Activated CD4-positive, alpha-beta T cell treated with anti-CD3 and anti-CD28 coated beads, Interleukin-2, amount 10 ng/mL, durations not matched to agents 24 days and 14 days (primary cell): ENCODE measurements around the gene TIAL1. TPM values are rescaled to one million over a fixed set of nuclear protein-coding genes. Genes with fewer than 3 reads are reported as not detected.

Experiments used
- DNase-seq: peaks from one replicate; pipeline ENCODE4 v3.0.0; 2022
- H3K27ac Mint-ChIP-seq: one replicate; pipeline ENCODE4 v1.8.0; 2022; ENCODE audit warnings: mild to moderate bottlenecking, mixed read lengths
- H3K27me3 Mint-ChIP-seq: one replicate; pipeline ENCODE4 v1.8.0; 2022; ENCODE audit warnings: mixed read lengths
- H3K36me3 Mint-ChIP-seq: one replicate; pipeline ENCODE4 v1.8.0; 2022; ENCODE audit warnings: low read depth, mild to moderate bottlenecking, mixed read lengths
- H3K4me1 Mint-ChIP-seq: one replicate; pipeline ENCODE4 v1.8.0; 2021; ENCODE audit warnings: mixed read lengths
- H3K4me3 Mint-ChIP-seq: one replicate; pipeline ENCODE4 v1.8.0; 2022; ENCODE audit warnings: mild to moderate bottlenecking, moderate library complexity, mixed read lengths
- H3K9me3 Mint-ChIP-seq: one replicate; pipeline ENCODE4 v1.8.0; 2021; ENCODE audit warnings: mixed read lengths
- intact Hi-C: fragments of 100-400 bp; cut with micrococcal nuclease; formaldehyde crosslinking; loops from one replicate; pipeline ENCODE4 v1.15.1; 2023
- total RNA-seq: library from RNA; stranded (reverse); gene quantifications from 2 replicates; pipeline ENCODE4 v1.2.3, GENCODE V29; 2022

Gene TIAL1
- total RNA-seq, result 212 and 218 TPM in 2 replicates

- no peaks in the 10 kb centered on the region for H3K27me3 Mint-ChIP-seq
- peak within 1 kb of the TSS; percentile 90 for H3K4me3 Mint-ChIP-seq
- peaks cover 45% of the 10 kb centered on the region for H3K4me1 Mint-ChIP-seq
- no peaks in the 10 kb centered on the region for H3K9me3 Mint-ChIP-seq
- peak within 1 kb of the TSS; percentile 94 for H3K27ac Mint-ChIP-seq
- DNase-seq, result peak; percentile 97
- intact Hi-C loops, result loop anchor here (1.0 to 10.0 kb wide), 11 partner anchors 54 to 1258 kb away; partner anchors contain the start of genes BAG3, EIF3A, GRK5 and INPP5F
- H3K36me3 Mint-ChIP-seq, result peaks cover 31% of the 10 kb centered on the region
Measured at GRCh38 chr10:119596537-119597404, at the start of gene TIAL1. Gene TIAL1 (minus strand): TSS chr10:119596964. CDS start chr10:119596465, 499 bp downstream.

GRCh38 chr10:119644994-119645393 is 48.2 kb upstream of the TIAL1 start:
- Mint-ChIP-seq H3K36me3 (no peaks in the 10 kb centered on the region), H3K27me3 (peaks cover 2% of the 10 kb centered on the region), H3K9me3 (no peaks in the 10 kb centered on the region), H3K4me1 (peaks cover 11% of the 10 kb centered on the region), H3K4me3 (no peak overlapping the region), H3K27ac (no peak overlapping the region)
- intact Hi-C loops, result no loop called here
- DNase-seq, result no peak

- no peak overlapping the region for H3K4me3 Mint-ChIP-seq
- no peaks in the 10 kb centered on the region for H3K9me3 Mint-ChIP-seq
- intact Hi-C loops, result no loop called here
- peaks cover 11% of the 10 kb centered on the region for H3K4me1 Mint-ChIP-seq
- no peaks in the 10 kb centered on the region for H3K36me3 Mint-ChIP-seq
- no peak overlapping the region for H3K27ac Mint-ChIP-seq
- no peak for DNase-seq
- peaks cover 4% of the 10 kb centered on the region for H3K27me3 Mint-ChIP-seq
Measured at GRCh38 chr10:119644205-119644814, 47.5 kb upstream of the TIAL1 start.

GRCh38 chr10:119643306-119644204 is 46.8 kb upstream of the TIAL1 start:
- Mint-ChIP-seq H3K36me3 (no peaks in the 10 kb centered on the region), H3K27ac (no peak overlapping the region), H3K4me3 (no peak overlapping the region), H3K9me3 (no peaks in the 10 kb centered on the region), H3K4me1 (peaks cover 11% of the 10 kb centered on the region), H3K27me3 (peaks cover 4% of the 10 kb centered on the region)
- intact Hi-C loops, result no loop called here
- DNase-seq, result no peak

GRCh38 chr10:119642556-119643111 is 45.9 kb upstream of the TIAL1 start:
- Mint-ChIP-seq H3K27me3 (peaks cover 4% of the 10 kb centered on the region), H3K27ac (no peak overlapping the region), H3K36me3 (no peaks in the 10 kb centered on the region), H3K9me3 (no peaks in the 10 kb centered on the region), H3K4me3 (no peak overlapping the region), H3K4me1 (peaks cover 11% of the 10 kb centered on the region)
- intact Hi-C loops, result no loop called here
- DNase-seq, result peak; percentile 70

GRCh38 chr10:119640875-119641526 is 44.2 kb upstream of the TIAL1 start:
- no peak for DNase-seq
- Mint-ChIP-seq H3K9me3 (no peaks in the 10 kb centered on the region), H3K36me3 (no peaks in the 10 kb centered on the region), H3K4me3 (no peak overlapping the region), H3K27ac (no peak overlapping the region), H3K4me1 (peaks cover 11% of the 10 kb centered on the region), H3K27me3 (peaks cover 5% of the 10 kb centered on the region)
- intact Hi-C loops, result no loop called here

GRCh38 chr10:119640384-119640783 is 43.6 kb upstream of the TIAL1 start:
- no peaks in the 10 kb centered on the region for H3K9me3 Mint-ChIP-seq
- no peak overlapping the region for H3K27ac Mint-ChIP-seq

GRCh38 chr10:119638982-119639381 is 42.2 kb upstream of the TIAL1 start:
- DNase-seq, result no peak
- no peak overlapping the region for H3K4me3 Mint-ChIP-seq
- intact Hi-C loops, result no loop called here
- no peaks in the 10 kb centered on the region for H3K9me3 Mint-ChIP-seq
- H3K36me3 Mint-ChIP-seq, result no peaks in the 10 kb centered on the region
- peaks cover 11% of the 10 kb centered on the region for H3K4me1 Mint-ChIP-seq
- no peak overlapping the region for H3K27ac Mint-ChIP-seq
- peaks cover 5% of the 10 kb centered on the region for H3K27me3 Mint-ChIP-seq

More at GRCh38 chr10:119640384-119640783, 43.6 kb upstream of the TIAL1 start:
- Mint-ChIP-seq H3K27me3 (peaks cover 5% of the 10 kb centered on the region), H3K4me1 (peaks cover 11% of the 10 kb centered on the region), H3K36me3 (no peaks in the 10 kb centered on the region), H3K4me3 (no peak overlapping the region)
- no peak for DNase-seq
- intact Hi-C loops, result no loop called here

- Mint-ChIP-seq H3K36me3 (no peaks in the 10 kb centered on the region), H3K27me3 (peaks cover 5% of the 10 kb centered on the region), H3K4me3 (no peak overlapping the region), H3K9me3 (no peaks in the 10 kb centered on the region), H3K27ac (no peak overlapping the region), H3K4me1 (peaks cover 7% of the 10 kb centered on the region)
- DNase-seq, result no peak
- intact Hi-C loops, result no loop called here
Measured at GRCh38 chr10:119637631-119638030, 40.9 kb upstream of the TIAL1 start.

GRCh38 chr10:119634219-119634544 is 37.4 kb upstream of the TIAL1 start:
- intact Hi-C loops, result no loop called here
- Mint-ChIP-seq H3K4me1 (no peaks in the 10 kb centered on the region), H3K27ac (no peak overlapping the region), H3K4me3 (no peak overlapping the region), H3K27me3 (peaks cover 3% of the 10 kb centered on the region), H3K9me3 (no peaks in the 10 kb centered on the region), H3K36me3 (no peaks in the 10 kb centered on the region)
- DNase-seq, result no peak

GRCh38 chr10:119633538-119634218 is 36.9 kb upstream of the TIAL1 start:
- no peaks in the 10 kb centered on the region for H3K36me3 Mint-ChIP-seq
- H3K4me1 Mint-ChIP-seq, result no peaks in the 10 kb centered on the region
- H3K9me3 Mint-ChIP-seq, result no peaks in the 10 kb centered on the region
- H3K27ac Mint-ChIP-seq, result no peak overlapping the region
- DNase-seq, result no peak
- peaks cover 3% of the 10 kb centered on the region for H3K27me3 Mint-ChIP-seq
- intact Hi-C loops, result no loop called here
- H3K4me3 Mint-ChIP-seq, result no peak overlapping the region

GRCh38 chr10:119630300-119630699 is 33.5 kb upstream of the TIAL1 start:
- H3K36me3 Mint-ChIP-seq, result no peaks in the 10 kb centered on the region
- H3K4me3 Mint-ChIP-seq, result no peak overlapping the region
- H3K9me3 Mint-ChIP-seq, result no peaks in the 10 kb centered on the region
- H3K4me1 Mint-ChIP-seq, result no peaks in the 10 kb centered on the region
- H3K27me3 Mint-ChIP-seq, result peaks cover 1% of the 10 kb centered on the region
- no peak overlapping the region for H3K27ac Mint-ChIP-seq
- DNase-seq, result no peak
- intact Hi-C loops, result no loop called here
